GM06990 (cell line): Measurements from ENCODE around the gene CCDC134.
A peak's percentile ranks its signal among the peaks of the same experiment; 100 is the strongest.

Experiments
- DNase-seq: peaks from one replicate; pipeline ENCODE4 v3.0.0-alpha.2; 2011; ENCODE audit not compliant: insufficient read length; ENCODE audit errors: extremely low read depth
- H3K27me3 ChIP-seq: replicated peaks from 2 replicates; pipeline ENCODE4 v1.6.0; 2011; ENCODE audit warnings: low read length; ENCODE audit not compliant: control insufficient read depth, insufficient read depth
- H3K36me3 ChIP-seq: 2 replicates; pipeline ENCODE4 v1.5.1; 2011; ENCODE audit warnings: low read length; ENCODE audit not compliant: control insufficient read depth, insufficient read depth
- H3K4me3 ChIP-seq: replicated peaks from 2 replicates; pipeline ENCODE4 v1.5.1; 2011; ENCODE audit warnings: low read depth, mild to moderate bottlenecking, control low read depth, low read length
- CTCF ChIP-seq: IDR thresholded peaks from 2 replicates; pipeline ENCODE4 v1.5.1; 2011; ENCODE audit warnings: low read length, control low read depth, mild to moderate bottlenecking, inconsistent platforms; ENCODE audit not compliant: insufficient read depth, poor library complexity, severe bottlenecking

CCDC134 gene

GRCh38 chr22:41798736-41799135, 1.7 kb upstream of the CCDC134 start:
- no peak overlapping the region for H3K4me3 ChIP-seq
- DNase-seq = no peak
- no peaks in the 10 kb centered on the region for H3K27me3 ChIP-seq
- H3K36me3 ChIP-seq = peaks cover 10% of the 10 kb centered on the region
- no peak for TF ChIP-seq CTCF

GRCh38 chr22:41799486-41800347, 762 bp upstream of the CCDC134 start:
- TF ChIP-seq CTCF = no peak

GRCh38 chr22:41801147-41801819, 804 bp downstream of the CCDC134 start:
- no peak for DNase-seq
- TF ChIP-seq CTCF = no peak
- no peaks in the 10 kb centered on the region for H3K36me3 ChIP-seq
- peak overlapping the region; percentile 81 for H3K4me3 ChIP-seq
- H3K27me3 ChIP-seq = no peaks in the 10 kb centered on the region

More at GRCh38 chr22:41799486-41800347, 762 bp upstream of the CCDC134 start:
- peaks cover 5% of the 10 kb centered on the region for H3K36me3 ChIP-seq
- peak; percentile 24 for DNase-seq
- H3K4me3 ChIP-seq = peak overlapping the region; percentile 81
- H3K27me3 ChIP-seq = no peaks in the 10 kb centered on the region

GRCh38 chr22:41801886-41802285, 1.4 kb downstream of the CCDC134 start:
- H3K4me3 ChIP-seq = peak overlapping the region; percentile 81
- no peak for TF ChIP-seq CTCF
- no peaks in the 10 kb centered on the region for H3K27me3 ChIP-seq
- no peaks in the 10 kb centered on the region for H3K36me3 ChIP-seq
- no peak for DNase-seq

- no peak for DNase-seq
- no peaks in the 10 kb centered on the region for H3K27me3 ChIP-seq
- H3K4me3 ChIP-seq = no peak overlapping the region
- H3K36me3 ChIP-seq = peaks cover 12% of the 10 kb centered on the region
- no peak for TF ChIP-seq CTCF
These were observed 5.2 kb downstream of the CCDC134 start for GRCh38 chr22:41805639-41806038.
